H9 (cell line): ENCODE results near the gene CCDC12. TPM values are rescaled to one million over a fixed set of nuclear protein-coding genes. Genes with fewer than 3 reads are reported as not detected.

Experiments used
- DNase-seq: peaks from one replicate; pipeline ENCODE4 v3.0.0-alpha.2; 2017
- H2AFZ ChIP-seq: one replicate; pipeline ENCODE4 v1.6.1; 2013; ENCODE audit warnings: mild to moderate bottlenecking, low read length, control low read depth, moderate library complexity
- H2AK5ac ChIP-seq: 2 replicates; pipeline ENCODE4 v1.6.1; 2013; ENCODE audit warnings: low read length, control low read depth, mixed read lengths; ENCODE audit not compliant: insufficient read length
- H2BK120ac ChIP-seq: one replicate; pipeline ENCODE4 v1.6.1; 2013; ENCODE audit warnings: low read depth, mild to moderate bottlenecking, low read length, control low read depth, inconsistent platforms; ENCODE audit not compliant: poor library complexity, severe bottlenecking
- H2BK12ac ChIP-seq: 2 replicates; pipeline ENCODE4 v1.6.1; 2013; ENCODE audit warnings: low read length, control low read depth, mixed read lengths, low read depth; ENCODE audit not compliant: insufficient read length
- H2BK15ac ChIP-seq: 2 replicates; pipeline ENCODE4 v1.6.1; 2013; ENCODE audit warnings: low read depth, low read length, control low read depth
- H2BK20ac ChIP-seq: one replicate; pipeline ENCODE4 v1.6.1; 2013; ENCODE audit warnings: low read depth, mild to moderate bottlenecking, low read length, control low read depth, inconsistent platforms; ENCODE audit not compliant: poor library complexity, severe bottlenecking
- H2BK5ac ChIP-seq: 2 replicates; pipeline ENCODE4 v1.6.1; 2013; ENCODE audit warnings: low read length, control low read depth, mixed read lengths; ENCODE audit not compliant: insufficient read length
- H3K14ac ChIP-seq: 2 replicates; pipeline ENCODE4 v1.6.1; 2013; ENCODE audit warnings: low read length, control low read depth; ENCODE audit not compliant: insufficient read depth
- H3K18ac ChIP-seq: 2 replicates; pipeline ENCODE4 v1.6.1; 2013; ENCODE audit warnings: low read depth, mild to moderate bottlenecking, mixed read lengths, low read length, control low read depth; ENCODE audit not compliant: insufficient read length
- H3K23ac ChIP-seq: 2 replicates; pipeline ENCODE4 v1.6.1; 2013; ENCODE audit warnings: low read length, control low read depth, mixed read lengths, low read depth; ENCODE audit not compliant: insufficient read length
- H3K23me2 ChIP-seq: 2 replicates; pipeline ENCODE4 v1.6.1; 2013; ENCODE audit warnings: low read depth, mild to moderate bottlenecking, mixed read lengths, low read length, control low read depth; ENCODE audit not compliant: insufficient read length, poor library complexity, severe bottlenecking
- H3K27ac ChIP-seq: 2 replicates; pipeline ENCODE4 v1.5.1; 2013; ENCODE audit warnings: low read length, control low read depth, mixed read lengths, low read depth; ENCODE audit not compliant: insufficient read length
- H3K27me3 ChIP-seq: 2 replicates; pipeline ENCODE4 v1.6.1; 2013; ENCODE audit warnings: low read length, control low read depth, inconsistent platforms; ENCODE audit not compliant: insufficient read depth
- H3K4ac ChIP-seq: 2 replicates; pipeline ENCODE4 v1.6.1; 2013; ENCODE audit warnings: low read depth, mild to moderate bottlenecking, control low read depth, inconsistent platforms, low read length, moderate library complexity
- H3K4me1 ChIP-seq: 2 replicates; pipeline ENCODE4 v1.6.1; 2013; ENCODE audit warnings: low read length, control low read depth, inconsistent platforms; ENCODE audit not compliant: insufficient read depth
- H3K4me2 ChIP-seq: 2 replicates; pipeline ENCODE4 v1.6.1; 2013; ENCODE audit warnings: low read length, control low read depth, mixed read lengths; ENCODE audit not compliant: insufficient read length, insufficient read depth
- H3K56ac ChIP-seq: 2 replicates; pipeline ENCODE4 v1.6.1; 2013; ENCODE audit warnings: low read depth, mild to moderate bottlenecking, mixed read lengths, low read length, control low read depth; ENCODE audit not compliant: insufficient read length
- H3K79me1 ChIP-seq: 2 replicates; pipeline ENCODE4 v1.6.1; 2013; ENCODE audit warnings: low read depth, mild to moderate bottlenecking, moderate library complexity, low read length, control low read depth, inconsistent platforms; ENCODE audit not compliant: insufficient read depth, poor library complexity, severe bottlenecking
- H3K79me2 ChIP-seq: 2 replicates; pipeline ENCODE4 v1.6.1; 2013; ENCODE audit warnings: low read length, control low read depth, inconsistent platforms; ENCODE audit not compliant: insufficient read depth
- H3K9ac ChIP-seq: 2 replicates; pipeline ENCODE4 v1.6.1; 2013; ENCODE audit warnings: low read length, control low read depth, mixed read lengths; ENCODE audit not compliant: insufficient read length; ENCODE audit errors: extremely low read depth
- H3K9me3 ChIP-seq: one replicate; pipeline ENCODE4 v1.6.1; 2013; ENCODE audit warnings: low read depth, low read length, inconsistent platforms; ENCODE audit not compliant: control insufficient read depth
- H3T11ph ChIP-seq: one replicate; pipeline ENCODE4 v1.6.1; 2013; ENCODE audit warnings: mild to moderate bottlenecking, low read length, control low read depth, inconsistent platforms
- H4K20me1 ChIP-seq: one replicate; pipeline ENCODE4 v1.6.1; 2013; ENCODE audit not compliant: control insufficient read depth, insufficient read length, insufficient read depth
- H4K5ac ChIP-seq: 2 replicates; pipeline ENCODE4 v1.6.1; 2013; ENCODE audit warnings: low read depth, mild to moderate bottlenecking, mixed read lengths, low read length, control low read depth; ENCODE audit not compliant: insufficient read length
- H4K8ac ChIP-seq: replicated peaks from 2 replicates; pipeline ENCODE4 v1.6.1; 2013; ENCODE audit warnings: low read length, control low read depth, mixed read lengths, low read depth; ENCODE audit not compliant: insufficient read length
- H4K91ac ChIP-seq: 2 replicates; pipeline ENCODE4 v1.6.1; 2013; ENCODE audit warnings: low read depth, mild to moderate bottlenecking, moderate library complexity, mixed read lengths, low read length, control low read depth; ENCODE audit not compliant: insufficient read length
- H3K27ac Mint-ChIP-seq, 3 experiments: 2 replicates in 2 of 3; 3 replicates in 1 of 3; pipeline ENCODE4 v1.8.0; 2020 to 2021; ENCODE audit warnings: mixed read lengths in 3 of 3, mild to moderate bottlenecking in 1 of 3, moderate library complexity in 1 of 3
- H3K27me3 Mint-ChIP-seq: 2 replicates; pipeline ENCODE4 v1.8.0; 2021; ENCODE audit warnings: low read depth, mild to moderate bottlenecking, moderate library complexity, mixed read lengths
- H3K36me3 Mint-ChIP-seq, 3 experiments: 2 replicates in 2 of 3; 3 replicates in 1 of 3; pipeline ENCODE4 v1.8.0; 2020 to 2021; ENCODE audit warnings: low read depth in 3 of 3, mixed read lengths in 3 of 3; ENCODE audit not compliant: insufficient read depth in 1 of 3
- H3K4me1 Mint-ChIP-seq, 2 experiments: 2 replicates each; pipeline ENCODE4 v1.8.0; 2020; ENCODE audit warnings: mixed read lengths in 2 of 2
- H3K4me3 Mint-ChIP-seq, 2 experiments: 2 replicates in 1 of 2; 3 replicates in 1 of 2; pipeline ENCODE4 v1.8.0; 2020 to 2021; ENCODE audit warnings: mild to moderate bottlenecking in 2 of 2, mixed read lengths in 2 of 2, moderate library complexity in 1 of 2
- H3K9me3 Mint-ChIP-seq, 2 experiments: 2 replicates in 1 of 2; 3 replicates in 1 of 2; pipeline ENCODE4 v1.8.0; 2020; ENCODE audit warnings: mild to moderate bottlenecking in 2 of 2, mixed read lengths in 2 of 2, moderate library complexity in 1 of 2
- WGBS: extraction: QIAGEN DNeasy Blood & Tissue Kit; methylation state at CpG from one replicate; pipeline ENCODE4 v1.1.7; 2013; ENCODE audit warnings: missing lambda C conversion rate, low lambda C conversion rate, mixed read lengths; ENCODE audit not compliant: insufficient read length; ENCODE audit errors: extremely low coverage; 5-methylcytosine and 5-hydroxymethylcytosine counted together
- total RNA-seq: library from RNA; stranded (reverse); gene quantifications from 2 replicates; pipeline ENCODE4 v1.2.1, GENCODE V29; 2021
- TF ChIP-seq, protein P1 (sequence below): fragments of 200-600 bp; sonication (generic); conservative IDR thresholded peaks from 3 replicates; pipeline ENCODE4 v1.8.0; 2021; ENCODE audit warnings: antibody characterized with exemption, mild to moderate bottlenecking

Gene CCDC12
- total RNA-seq, 1 experiment from 2014 or later = 54.0 TPM

DNA sequence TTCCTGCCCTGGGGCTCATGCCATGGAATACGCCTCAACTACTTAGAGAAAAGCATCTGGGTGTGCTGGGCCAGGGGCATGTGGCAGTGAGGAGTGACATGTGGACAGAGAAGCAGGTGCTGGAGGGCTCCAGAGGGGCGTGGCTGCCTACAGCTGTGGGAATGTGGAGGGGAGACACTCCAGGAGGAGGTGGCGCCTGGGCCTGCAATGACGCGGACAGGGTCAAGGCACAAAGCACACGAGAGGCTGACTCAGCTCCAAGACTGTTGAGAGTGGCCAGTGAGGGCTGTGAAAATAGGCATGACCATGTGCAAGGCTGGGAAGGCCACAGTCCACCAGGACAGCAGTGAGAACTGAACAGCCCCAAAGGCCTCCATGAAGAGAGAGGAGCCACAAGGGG is 50.5 kb downstream of the CCDC12 start:
- H3K4me1 Mint-ChIP-seq = peaks cover 7 to 8% of the 10 kb centered on the region in 2 experiments
- Histone ChIP-seq H2BK120ac (no peak overlapping the region), H2BK12ac (no peak overlapping the region), H2BK20ac (no peak overlapping the region), H3K18ac (no peak overlapping the region), H3T11ph (no peak overlapping the region), H2AFZ (no peak overlapping the region), H3K9me3 (no peaks in the 10 kb centered on the region), H3K4ac (no peak overlapping the region), H4K5ac (no peak overlapping the region), H2AK5ac (no peak overlapping the region), H3K27me3 (no peaks in the 10 kb centered on the region), H2BK5ac (no peak overlapping the region), H3K79me1 (no peaks in the 10 kb centered on the region), H4K20me1 (no peaks in the 10 kb centered on the region), H3K4me2 (no peak overlapping the region), H3K56ac (no peak overlapping the region), H3K14ac (no peak overlapping the region), H3K23me2 (no peaks in the 10 kb centered on the region), H3K4me1 (no peaks in the 10 kb centered on the region), H4K91ac (no peak overlapping the region), H2BK15ac (no peak overlapping the region), H3K9ac (no peak overlapping the region), H4K8ac (no peak overlapping the region), H3K23ac (no peak overlapping the region), H3K79me2 (no peaks in the 10 kb centered on the region), H3K27ac (no peak overlapping the region)
- no peaks in the 10 kb centered on the region; the same call in 1 of the 2 replicates for H3K27me3 Mint-ChIP-seq
- no CpG with 5 or more reads among the region's 6 CpGs for WGBS
- H3K36me3 Mint-ChIP-seq = peaks cover 26 to 62% (median 57%) of the 10 kb centered on the region in 3 experiments
- DNase-seq = no peak
- no peaks in the 10 kb centered on the region for H3K9me3 Mint-ChIP-seq
- no peak overlapping the region for H3K27ac Mint-ChIP-seq
- TF ChIP-seq, protein P1, sequence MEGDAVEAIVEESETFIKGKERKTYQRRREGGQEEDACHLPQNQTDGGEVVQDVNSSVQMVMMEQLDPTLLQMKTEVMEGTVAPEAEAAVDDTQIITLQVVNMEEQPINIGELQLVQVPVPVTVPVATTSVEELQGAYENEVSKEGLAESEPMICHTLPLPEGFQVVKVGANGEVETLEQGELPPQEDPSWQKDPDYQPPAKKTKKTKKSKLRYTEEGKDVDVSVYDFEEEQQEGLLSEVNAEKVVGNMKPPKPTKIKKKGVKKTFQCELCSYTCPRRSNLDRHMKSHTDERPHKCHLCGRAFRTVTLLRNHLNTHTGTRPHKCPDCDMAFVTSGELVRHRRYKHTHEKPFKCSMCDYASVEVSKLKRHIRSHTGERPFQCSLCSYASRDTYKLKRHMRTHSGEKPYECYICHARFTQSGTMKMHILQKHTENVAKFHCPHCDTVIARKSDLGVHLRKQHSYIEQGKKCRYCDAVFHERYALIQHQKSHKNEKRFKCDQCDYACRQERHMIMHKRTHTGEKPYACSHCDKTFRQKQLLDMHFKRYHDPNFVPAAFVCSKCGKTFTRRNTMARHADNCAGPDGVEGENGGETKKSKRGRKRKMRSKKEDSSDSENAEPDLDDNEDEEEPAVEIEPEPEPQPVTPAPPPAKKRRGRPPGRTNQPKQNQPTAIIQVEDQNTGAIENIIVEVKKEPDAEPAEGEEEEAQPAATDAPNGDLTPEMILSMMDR = no peak
- H3K4me3 Mint-ChIP-seq = no peak overlapping the region
